Measurements from ENCODE around the gene RAB11FIP4.

RAB11FIP4 gene

GRCh38 chr17:31366088-31366487 is 25.4 kb upstream of the RAB11FIP4 start:
- FAIRE-seq: no peak
- no peak for TF ChIP-seq CTCF (IDR thresholded peaks at IDR 0.05; ENCODE audit: insufficient read depth, missing control alignments)
- no peak for DNase-seq (ENCODE audit: insufficient read length, low spot score)

GRCh38 chr17:31369266-31369665 is 22.2 kb upstream of the RAB11FIP4 start:
- DNase-seq (ENCODE audit: insufficient read length, low spot score) (no peak), FAIRE-seq (no peak)
- TF ChIP-seq CTCF (IDR thresholded peaks at IDR 0.05; ENCODE audit: insufficient read depth, missing control alignments): no peak

GRCh38 chr17:31371511-31372097 is 19.9 kb upstream of the RAB11FIP4 start:
- no peak for DNase-seq (ENCODE audit: insufficient read length, low spot score)
- no peak for TF ChIP-seq CTCF (IDR thresholded peaks at IDR 0.05; ENCODE audit: insufficient read depth, missing control alignments)
- no peak for FAIRE-seq

- TF ChIP-seq CTCF (IDR thresholded peaks at IDR 0.05; ENCODE audit: insufficient read depth, missing control alignments): peak; percentile 49
- FAIRE-seq: peak; percentile 21
- no peak for DNase-seq (ENCODE audit: insufficient read length, low spot score)
Observed at GRCh38 chr17:31373150-31374093, 18.1 kb upstream of the RAB11FIP4 start.

GRCh38 chr17:31374094-31374447 is 17.4 kb upstream of the RAB11FIP4 start:
- no peak for TF ChIP-seq CTCF (IDR thresholded peaks at IDR 0.05; ENCODE audit: insufficient read depth, missing control alignments)
- FAIRE-seq (no peak), DNase-seq (ENCODE audit: insufficient read length, low spot score) (no peak)

- DNase-seq (ENCODE audit: insufficient read length, low spot score): no peak
- no peak for FAIRE-seq
- TF ChIP-seq CTCF (IDR thresholded peaks at IDR 0.05; ENCODE audit: insufficient read depth, missing control alignments): no peak
Observed at GRCh38 chr17:31374503-31374902, 17.0 kb upstream of the RAB11FIP4 start.

GRCh38 chr17:31378638-31379037 is 12.8 kb upstream of the RAB11FIP4 start:
- FAIRE-seq (no peak), DNase-seq (ENCODE audit: insufficient read length, low spot score) (no peak)
- no peak for TF ChIP-seq CTCF (IDR thresholded peaks at IDR 0.05; ENCODE audit: insufficient read depth, missing control alignments)
